Measurements from ENCODE around the gene FRMD8. TPM values are rescaled to one million over a fixed set of nuclear protein-coding genes. Genes with fewer than 3 reads are reported as not detected.

Gene FRMD8
- total RNA-seq, 2 experiments from 2014 or later, result 38.2 to 40.0 TPM

- H3K36me3 Mint-ChIP-seq (ENCODE audit: low read depth), result peaks cover 43% of the 10 kb centered on the region
- H3K4me1 Mint-ChIP-seq (ENCODE audit: low read depth), result peaks cover 43% of the 10 kb centered on the region
- peak overlapping the region; percentile 99 for H3K27ac Mint-ChIP-seq
- H3K4me3 Mint-ChIP-seq, result peak overlapping the region; percentile 100
- CTCF ChIA-PET, result interaction anchor here (0.6 to 16.8 kb wide), 8 partner anchors 10 to 84 kb away, joined by 3 to 359 read pairs (median 6); partner anchors contain the start of genes MALAT1 and SLC25A45
- H3K9me3 Mint-ChIP-seq, result no peaks in the 10 kb centered on the region
- DNase-seq, result peak; percentile 87
- peaks cover 14% of the 10 kb centered on the region for H3K27me3 Mint-ChIP-seq (ENCODE audit: low read depth)
- intact Hi-C loops (cut with micrococcal nuclease), result loop anchor here (1.0 to 5.0 kb wide), 5 partner anchors 7 to 1197 kb away; partner anchors contain the start of genes DPF2, RBM14 and SLC25A45
These were observed 33.5 kb downstream of the FRMD8 start for GRCh38 chr11:65419772-65420481.

GRCh38 chr11:65420506-65420905 is 34.1 kb downstream of the FRMD8 start:
- DNase-seq, result no peak
- H3K27me3 Mint-ChIP-seq (ENCODE audit: low read depth), result peaks cover 14% of the 10 kb centered on the region
- peaks cover 43% of the 10 kb centered on the region for H3K4me1 Mint-ChIP-seq (ENCODE audit: low read depth)
- peaks cover 49% of the 10 kb centered on the region for H3K36me3 Mint-ChIP-seq (ENCODE audit: low read depth)
- H3K4me3 Mint-ChIP-seq, result peak overlapping the region; percentile 100
- H3K27ac Mint-ChIP-seq, result peak overlapping the region; percentile 99
- intact Hi-C loops (cut with micrococcal nuclease), result loop anchor here (5.0 kb wide), 1 partner anchor 1197 kb away; the partner anchor contains the start of gene RBM14
- no peaks in the 10 kb centered on the region for H3K9me3 Mint-ChIP-seq
- CTCF ChIA-PET, result interaction anchor here (0.6 to 16.8 kb wide), 7 partner anchors 10 to 84 kb away, joined by 3 to 359 read pairs (median 5); partner anchors contain the start of gene MALAT1

GRCh38 chr11:65420979-65421793 is 34.7 kb downstream of the FRMD8 start:
- Mint-ChIP-seq H3K4me1 (ENCODE audit: low read depth) (peaks cover 39% of the 10 kb centered on the region), H3K4me3 (peak overlapping the region; percentile 100), H3K27ac (peak overlapping the region; percentile 99), H3K36me3 (ENCODE audit: low read depth) (peaks cover 56% of the 10 kb centered on the region), H3K9me3 (no peaks in the 10 kb centered on the region), H3K27me3 (ENCODE audit: low read depth) (peaks cover 14% of the 10 kb centered on the region)
- intact Hi-C loops (cut with micrococcal nuclease), result loop anchor here (5.0 kb wide), 1 partner anchor 1196 kb away; the partner anchor contains the start of gene RBM14
- CTCF ChIA-PET, result interaction anchor here (0.6 to 16.8 kb wide), 5 partner anchors 9 to 83 kb away, joined by 3 to 359 read pairs (median 4); partner anchors contain the start of gene MALAT1
- DNase-seq, result peak; percentile 98

GRCh38 chr11:65421794-65422632 is 35.6 kb downstream of the FRMD8 start:
- Mint-ChIP-seq H3K4me1 (ENCODE audit: low read depth) (peaks cover 40% of the 10 kb centered on the region), H3K27me3 (ENCODE audit: low read depth) (peaks cover 14% of the 10 kb centered on the region), H3K27ac (peak overlapping the region; percentile 99), H3K36me3 (ENCODE audit: low read depth) (peaks cover 64% of the 10 kb centered on the region), H3K9me3 (no peaks in the 10 kb centered on the region), H3K4me3 (peak overlapping the region; percentile 100)
- CTCF ChIA-PET, result interaction anchor here (0.6 to 16.8 kb wide), 4 partner anchors 8 to 82 kb away, joined by 3 to 359 read pairs (median 5); partner anchors contain the start of gene MALAT1
- intact Hi-C loops (cut with micrococcal nuclease), result loop anchor here (1.0 to 5.0 kb wide), 4 partner anchors 75 to 1195 kb away; partner anchors contain the start of genes PCNX3, RBM14 and ZNRD2
- peak; percentile 97 for DNase-seq

GRCh38 chr11:65422633-65423515 is 36.4 kb downstream of the FRMD8 start, which contains the start of gene NEAT1:
TSS of gene NEAT1 (plus strand) at chr11:65422798.
- H3K4me3 Mint-ChIP-seq, result peak within 1 kb of the TSS; percentile 100
- peaks cover 40% of the 10 kb centered on the region for H3K4me1 Mint-ChIP-seq (ENCODE audit: low read depth)
- H3K27ac Mint-ChIP-seq, result peak within 1 kb of the TSS; percentile 99
- intact Hi-C loops (cut with micrococcal nuclease), result loop anchor here (1.0 to 5.0 kb wide), 4 partner anchors 74 to 1194 kb away; partner anchors contain the start of genes PCNX3, RBM14 and ZNRD2
- H3K9me3 Mint-ChIP-seq, result no peaks in the 10 kb centered on the region
- CTCF ChIA-PET, result interaction anchor here (16.8 kb wide), 1 partner anchor 81 kb away, joined by 359 read pairs; the partner anchor contains the start of gene MALAT1
- peak; percentile 94 for DNase-seq
- H3K36me3 Mint-ChIP-seq (ENCODE audit: low read depth), result peaks cover 71% of the 10 kb centered on the region
- peaks cover 14% of the 10 kb centered on the region for H3K27me3 Mint-ChIP-seq (ENCODE audit: low read depth)

- DNase-seq, result peak; percentile 25
- Mint-ChIP-seq H3K4me1 (ENCODE audit: low read depth) (peaks cover 42% of the 10 kb centered on the region), H3K27me3 (ENCODE audit: low read depth) (peaks cover 14% of the 10 kb centered on the region), H3K36me3 (ENCODE audit: low read depth) (peaks cover 76% of the 10 kb centered on the region), H3K9me3 (no peaks in the 10 kb centered on the region), H3K4me3 (peak overlapping the region; percentile 100), H3K27ac (peak overlapping the region; percentile 99)
- intact Hi-C loops (cut with micrococcal nuclease), result loop anchor here (5.0 kb wide), 1 partner anchor 1194 kb away; the partner anchor contains the start of gene RBM14
- CTCF ChIA-PET, result interaction anchor here (0.6 to 16.8 kb wide), 3 partner anchors 9 to 81 kb away, joined by 3 to 359 read pairs (median 5); partner anchors contain the start of gene MALAT1
These were observed 37.2 kb downstream of the FRMD8 start for GRCh38 chr11:65423516-65424204.

- H3K27ac Mint-ChIP-seq, result peak overlapping the region; percentile 99
These were observed 38.0 kb downstream of the FRMD8 start for GRCh38 chr11:65424205-65425104.

GRCh38 chr11:65425105-65425970 is 38.9 kb downstream of the FRMD8 start:
- intact Hi-C loops (cut with micrococcal nuclease), result no loop called here
- peak overlapping the region; percentile 100 for H3K4me3 Mint-ChIP-seq
- peaks cover 80% of the 10 kb centered on the region for H3K36me3 Mint-ChIP-seq (ENCODE audit: low read depth)
- H3K27ac Mint-ChIP-seq, result peak overlapping the region; percentile 99
- DNase-seq, result peak; percentile 84
- no peaks in the 10 kb centered on the region for H3K9me3 Mint-ChIP-seq
- peaks cover 55% of the 10 kb centered on the region for H3K4me1 Mint-ChIP-seq (ENCODE audit: low read depth)
- CTCF ChIA-PET, result interaction anchor here (16.8 kb wide), 1 partner anchor 79 kb away, joined by 359 read pairs; the partner anchor contains the start of gene MALAT1
- peaks cover 14% of the 10 kb centered on the region for H3K27me3 Mint-ChIP-seq (ENCODE audit: low read depth)

More at GRCh38 chr11:65424205-65425104, 38.0 kb downstream of the FRMD8 start:
- Mint-ChIP-seq H3K27me3 (ENCODE audit: low read depth) (peaks cover 14% of the 10 kb centered on the region), H3K4me3 (peak overlapping the region; percentile 100), H3K4me1 (ENCODE audit: low read depth) (peaks cover 48% of the 10 kb centered on the region), H3K36me3 (ENCODE audit: low read depth) (peaks cover 77% of the 10 kb centered on the region), H3K9me3 (no peaks in the 10 kb centered on the region)
- intact Hi-C loops (cut with micrococcal nuclease), result loop anchor here (5.0 kb wide), 1 partner anchor 1193 kb away; the partner anchor contains the start of gene RBM14
- CTCF ChIA-PET, result interaction anchor here (0.6 to 16.8 kb wide), 3 partner anchors 8 to 80 kb away, joined by 3 to 359 read pairs (median 5); partner anchors contain the start of gene MALAT1
- DNase-seq, result peak; percentile 61

Measured in activated naive CD4-positive, alpha-beta T cell treated with anti-CD3 and anti-CD28 coated beads for 36 hours (primary cell).